ENCODE data around the gene FAM222A.

Gene FAM222A

GRCh38 chr12:109763201-109763841 is 49.7 kb downstream of the FAM222A start:
- DNase-seq (ENCODE audit: insufficient read length, low spot score) (no peak), FAIRE-seq (no peak)
- TF ChIP-seq CTCF (IDR thresholded peaks at IDR 0.05; ENCODE audit: insufficient read depth, missing control alignments), result no peak

- FAIRE-seq, result no peak
- no peak for DNase-seq (ENCODE audit: insufficient read length, low spot score)
- no peak for TF ChIP-seq CTCF (IDR thresholded peaks at IDR 0.05; ENCODE audit: insufficient read depth, missing control alignments)
Observed at GRCh38 chr12:109764123-109764522, 50.5 kb downstream of the FAM222A start.

- FAIRE-seq (no peak), DNase-seq (ENCODE audit: insufficient read length, low spot score) (no peak)
- no peak for TF ChIP-seq CTCF (IDR thresholded peaks at IDR 0.05; ENCODE audit: insufficient read depth, missing control alignments)
Observed at GRCh38 chr12:109764776-109765445, 51.3 kb downstream of the FAM222A start.

GRCh38 chr12:109765446-109765810 is 51.8 kb downstream of the FAM222A start:
- TF ChIP-seq CTCF (IDR thresholded peaks at IDR 0.05; ENCODE audit: insufficient read depth, missing control alignments), result no peak
- FAIRE-seq, result no peak

GRCh38 chr12:109766251-109766778 is 52.7 kb downstream of the FAM222A start:
- FAIRE-seq (no peak), DNase-seq (ENCODE audit: insufficient read length, low spot score) (no peak)
- no peak for TF ChIP-seq CTCF (IDR thresholded peaks at IDR 0.05; ENCODE audit: insufficient read depth, missing control alignments)

More at GRCh38 chr12:109765446-109765810, 51.8 kb downstream of the FAM222A start:
- no peak for DNase-seq (ENCODE audit: insufficient read length, low spot score)

GRCh38 chr12:109767456-109767855 is 53.8 kb downstream of the FAM222A start:
- no peak for TF ChIP-seq CTCF (IDR thresholded peaks at IDR 0.05; ENCODE audit: insufficient read depth, missing control alignments)
- DNase-seq (ENCODE audit: insufficient read length, low spot score), result no peak
- FAIRE-seq, result no peak
